ENCODE results near the gene CSNK1G3. TPM values are rescaled to one million over a fixed set of nuclear protein-coding genes. Genes with fewer than 3 reads are reported as not detected.

The CSNK1G3 gene
- total and polyA plus RNA-seq, 2 of the 4 experiments (the other 2 are of a cell fraction) = 16.4 to 26.2 TPM

DNA sequence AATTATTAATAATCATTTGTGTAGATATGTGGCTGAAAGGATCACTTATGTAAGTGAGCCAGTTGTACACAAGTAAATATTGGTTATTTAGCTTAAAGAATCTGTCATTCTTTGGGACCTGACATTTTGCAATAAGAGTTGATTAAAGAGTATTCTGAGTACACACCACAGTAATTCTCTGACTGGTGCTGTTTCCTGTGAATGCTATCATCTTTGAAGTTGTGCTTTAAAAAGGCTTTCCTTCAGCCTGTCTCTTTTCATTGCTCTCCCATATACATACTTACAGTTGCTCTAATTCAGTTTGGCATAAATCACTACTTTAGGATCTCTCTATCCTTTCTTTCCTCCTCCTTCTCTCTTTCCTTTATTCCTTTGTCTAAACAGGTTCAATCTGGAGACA lies 8.7 kb upstream of the CSNK1G3 start:
- H3K4ac ChIP-seq (ENCODE audit: low read depth, low read length) = no peak overlapping the region
- no peak overlapping the region for H2BK120ac ChIP-seq (ENCODE audit: low read depth, low read length)
- no peak overlapping the region for H2AK9ac ChIP-seq (replicated peaks; ENCODE audit: low read depth, low read length, poor library complexity)
- no peak overlapping the region for H4K5ac ChIP-seq (ENCODE audit: low read depth, low read length)
- no peak overlapping the region for H3K14ac ChIP-seq (replicated peaks; ENCODE audit: low read depth, low read length)
- intact Hi-C loops (cut with micrococcal nuclease) = no loop called here
- ChIA-PET POLR2A (ENCODE audit: unreplicated experiment) (no interaction called here), CTCF (interaction anchor here (1.0 kb wide), 1 partner anchor 8 kb away, joined by 3 read pairs; no protein-coding TSS in a partner anchor)
- no peak overlapping the region for H2BK5ac ChIP-seq (ENCODE audit: low read depth, low read length, poor library complexity, severe bottlenecking)
- no peak overlapping the region for H3K4me2 ChIP-seq (ENCODE audit: low read depth, low read length)
- no peak for DNase-seq
- H3K9me1 ChIP-seq (ENCODE audit: insufficient read depth, low read length) = no peaks in the 10 kb centered on the region
- no peak overlapping the region for H3K9ac ChIP-seq (ENCODE audit: low read depth, low read length)
- no peak overlapping the region for H3K18ac ChIP-seq (ENCODE audit: low read depth, low read length)
- no peak overlapping the region for H4K8ac ChIP-seq (ENCODE audit: low read depth in 2 of 2, low read length in 2 of 2)
- no peak overlapping the region for H2BK20ac ChIP-seq (ENCODE audit: low read depth, low read length)
- H3K27ac ChIP-seq (ENCODE audit: insufficient read depth, low read length) = no peak overlapping the region
- no peak overlapping the region for H2AK5ac ChIP-seq (ENCODE audit: low read depth, low read length)
- dilution Hi-C loops (cut with HindIII; ENCODE audit: low sequenced_read_pairs, unreplicated experiment) = no loop called here
- H3K56ac ChIP-seq (ENCODE audit: extremely low read depth, insufficient read depth, low read length) = no peak overlapping the region
- no peak overlapping the region for H2AFZ ChIP-seq (replicated peaks; ENCODE audit: low read length, poor library complexity)
- no peaks in the 10 kb centered on the region for H4K20me1 ChIP-seq (ENCODE audit: insufficient read depth, low read length)
- no peaks in the 10 kb centered on the region for H3K79me1 ChIP-seq (ENCODE audit: low read depth in 1 of 2, low read length in 2 of 2)
- no peaks in the 10 kb centered on the region for H3K36me3 ChIP-seq (ENCODE audit: control insufficient read depth, insufficient read depth, low read length)
- ATAC-seq (ENCODE audit: low read depth) = no peak
- H3K9me3 ChIP-seq (ENCODE audit: control insufficient read depth, insufficient read depth, low read length) = no peaks in the 10 kb centered on the region
- in situ Hi-C loops (cut with MboI; ENCODE audit: low sequenced_read_pairs) = no loop called here
- H3K4me1 ChIP-seq (ENCODE audit: control insufficient read depth, insufficient read depth, low read length) = peaks cover 2% of the 10 kb centered on the region; the same call in 1 of the 2 replicates
- H3K4me3 ChIP-seq (ENCODE audit: insufficient read depth, low read depth, low read length) = no peak overlapping the region
- no peak overlapping the region for H2BK15ac ChIP-seq (ENCODE audit: low read depth, low read length)
- H3K27me3 ChIP-seq (ENCODE audit: control insufficient read depth, insufficient read depth, low read length) = peaks cover 3% of the 10 kb centered on the region; the same call in 1 of the 2 replicates
- no TSS peak for BruUV-seq (replicated peaks)
- no peak overlapping the region for H3K23ac ChIP-seq (ENCODE audit: low read depth, low read length)
- no peak overlapping the region for H4K91ac ChIP-seq (ENCODE audit: insufficient read depth, low read depth, low read length)
- no peak for TF ChIP-seq FOS (IDR thresholded peaks at IDR 0.05; ENCODE audit: low read depth, low read length)
- no peak for TF ChIP-seq CEBPB (IDR thresholded peaks at IDR 0.05; ENCODE audit: low read depth, low read length)
- no peak for TF ChIP-seq RCOR1 (IDR thresholded peaks at IDR 0.05; ENCODE audit: insufficient replicate concordance, low read length)
- no peak for TF ChIP-seq CHD1 (IDR thresholded peaks at IDR 0.05; ENCODE audit: low read depth, low read length)
- no peak for TF ChIP-seq BHLHE40 (IDR thresholded peaks at IDR 0.05; ENCODE audit: low read depth, low read length)
- TF ChIP-seq MAZ (IDR thresholded peaks at IDR 0.05; ENCODE audit: borderline replicate concordance, low read depth, low read length) = no peak

All from IMR-90 (cell line).